ENCODE results near the gene MACO1.

Gene MACO1

DNA sequence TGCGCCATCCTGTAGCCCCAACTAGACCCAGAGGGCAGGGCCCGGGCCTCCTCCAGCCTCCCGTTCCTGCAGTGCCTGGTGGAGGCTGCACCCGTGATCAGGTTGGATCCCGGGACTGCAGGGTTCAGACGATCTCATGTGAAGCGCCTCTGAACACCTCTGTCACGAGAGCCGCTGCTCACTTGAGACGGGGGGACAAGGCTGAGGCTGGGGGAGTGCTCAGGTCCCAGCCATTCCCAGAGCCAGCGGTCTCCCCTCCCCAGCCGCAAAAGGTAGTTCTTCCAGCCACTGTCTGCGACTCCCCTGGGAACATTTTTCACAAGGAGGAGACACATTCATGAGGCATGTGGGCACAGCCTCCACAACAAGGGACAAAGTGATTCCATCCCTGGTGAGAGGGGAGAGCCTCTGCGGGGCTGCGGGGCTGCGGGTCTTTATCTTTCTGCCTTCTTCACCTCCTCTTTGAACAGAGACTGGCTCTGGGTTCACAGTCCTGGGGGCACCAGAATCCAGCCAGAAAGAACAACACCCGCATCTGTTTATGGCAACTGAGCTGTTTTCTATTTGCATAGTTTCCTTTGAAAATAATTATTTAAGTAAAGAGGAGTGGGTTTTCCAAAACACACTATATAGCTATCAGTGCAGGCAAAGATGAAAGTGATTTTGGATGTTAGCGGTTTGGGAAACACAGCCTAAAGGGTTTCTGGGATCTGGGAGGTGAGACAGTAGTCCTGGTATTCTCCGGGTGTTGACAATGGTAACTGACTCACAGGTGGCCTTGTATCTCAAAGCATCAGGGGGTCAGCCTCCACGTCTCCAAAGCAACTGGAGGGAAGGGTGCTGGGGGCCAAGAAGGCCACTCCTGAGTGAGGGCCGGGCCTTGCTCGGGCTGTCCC lies 99.7 kb downstream of the MACO1 start:
- no peak overlapping the region for H3K27ac ChIP-seq (ENCODE audit: insufficient read depth, low read depth, low read length, poor library complexity, severe bottlenecking)
- 91 to 92% methylated on average over 22 of the region's 22 CpGs for WGBS, 2 experiments

DNA sequence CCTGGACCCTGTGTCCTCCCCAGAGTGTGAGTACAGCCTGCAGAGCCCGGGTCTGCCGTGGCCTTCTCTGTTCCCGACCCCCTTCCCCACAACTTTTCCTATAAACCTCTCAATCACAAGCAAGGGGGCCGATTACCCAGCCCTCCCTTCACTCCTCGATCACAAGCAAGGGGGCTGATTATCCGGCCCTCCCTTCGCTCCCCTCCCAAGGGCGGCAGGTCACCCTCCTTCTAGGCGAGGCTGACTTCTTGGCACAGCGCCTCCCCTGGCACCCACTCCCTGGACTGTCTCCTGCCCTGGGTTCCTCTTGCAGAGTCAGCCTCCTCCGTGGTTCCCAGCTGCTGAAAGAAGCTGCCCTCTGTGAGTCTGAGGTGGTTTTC lies 100.4 kb downstream of the MACO1 start:
- WGBS, 2 experiments, result 90 to 92% methylated on average over 11 of the region's 11 CpGs
- no peak overlapping the region for H3K27ac ChIP-seq (ENCODE audit: insufficient read depth, low read depth, low read length, poor library complexity, severe bottlenecking)
- no peaks in the 10 kb centered on the region for H3K36me3 ChIP-seq (ENCODE audit: control insufficient read depth, insufficient read depth, low read length)
- no peak overlapping the region for H3K4me3 ChIP-seq (ENCODE audit: insufficient read depth, low read depth, low read length)
- no peaks in the 10 kb centered on the region for H3K9me3 ChIP-seq (ENCODE audit: control insufficient read depth, low read length)
- H3K4me1 ChIP-seq (ENCODE audit: control insufficient read depth, insufficient read depth, low read length), result no peaks in the 10 kb centered on the region
- H3K27me3 ChIP-seq (ENCODE audit: control insufficient read depth, insufficient read depth, low read length, poor library complexity, severe bottlenecking), result no peaks in the 10 kb centered on the region

More for the DNA sequence above, 99.7 kb downstream of the MACO1 start:
- Histone ChIP-seq H3K4me1 (ENCODE audit: control insufficient read depth, insufficient read depth, low read length) (no peaks in the 10 kb centered on the region), H3K36me3 (ENCODE audit: control insufficient read depth, insufficient read depth, low read length) (no peaks in the 10 kb centered on the region), H3K4me3 (ENCODE audit: insufficient read depth, low read depth, low read length) (no peak overlapping the region), H3K27me3 (ENCODE audit: control insufficient read depth, insufficient read depth, low read length, poor library complexity, severe bottlenecking) (no peaks in the 10 kb centered on the region), H3K9me3 (ENCODE audit: control insufficient read depth, low read length) (no peaks in the 10 kb centered on the region)

DNA sequence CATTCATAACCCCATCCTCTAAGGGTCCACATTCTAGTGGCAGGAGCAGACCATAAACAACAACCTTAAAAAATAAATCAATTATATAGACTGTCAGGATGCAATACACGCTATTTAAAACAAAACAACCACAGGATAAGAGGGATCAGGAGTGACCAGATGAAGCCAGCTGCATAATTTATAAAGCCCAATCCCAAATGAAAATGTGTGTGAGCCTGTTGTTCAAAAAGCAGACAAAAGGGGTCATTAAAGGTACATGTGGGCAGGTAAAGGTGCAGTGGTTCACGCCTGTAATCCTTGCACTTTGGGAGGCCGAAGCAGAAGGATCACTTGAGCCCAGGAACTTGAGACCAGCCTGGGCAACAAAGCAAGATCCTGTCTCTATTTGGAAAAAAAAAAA lies 102.3 kb downstream of the MACO1 start:
- Histone ChIP-seq H3K27ac (ENCODE audit: insufficient read depth, low read depth, low read length, poor library complexity, severe bottlenecking) (no peak overlapping the region), H3K4me3 (ENCODE audit: insufficient read depth, low read depth, low read length) (no peak overlapping the region), H3K36me3 (ENCODE audit: control insufficient read depth, insufficient read depth, low read length) (no peaks in the 10 kb centered on the region), H3K27me3 (ENCODE audit: control insufficient read depth, insufficient read depth, low read length, poor library complexity, severe bottlenecking) (no peaks in the 10 kb centered on the region), H3K4me1 (ENCODE audit: control insufficient read depth, insufficient read depth, low read length) (peaks cover 7% of the 10 kb centered on the region), H3K9me3 (ENCODE audit: control insufficient read depth, low read length) (no peaks in the 10 kb centered on the region)
- 93 to 98% methylated on average over 2 to 3 of the region's 3 CpGs for WGBS, 2 experiments

GRCh38 chr1:25533775-25534409 lies 103.2 kb downstream of the MACO1 start:
- Histone ChIP-seq H3K36me3 (ENCODE audit: control insufficient read depth, insufficient read depth, low read length) (no peaks in the 10 kb centered on the region), H3K4me1 (ENCODE audit: control insufficient read depth, insufficient read depth, low read length) (peaks cover 7% of the 10 kb centered on the region), H3K27ac (ENCODE audit: insufficient read depth, low read depth, low read length, poor library complexity, severe bottlenecking) (no peak overlapping the region), H3K9me3 (ENCODE audit: control insufficient read depth, low read length) (no peaks in the 10 kb centered on the region), H3K4me3 (ENCODE audit: insufficient read depth, low read depth, low read length) (no peak overlapping the region), H3K27me3 (ENCODE audit: control insufficient read depth, insufficient read depth, low read length, poor library complexity, severe bottlenecking) (no peaks in the 10 kb centered on the region)
- WGBS, 2 experiments, result 79 to 81% methylated on average over 8 to 9 of the region's 9 CpGs

GRCh38 chr1:25534410-25534788 lies 103.7 kb downstream of the MACO1 start:
- 93 to 96% methylated on average over 4 of the region's 4 CpGs for WGBS, 2 experiments
- no peaks in the 10 kb centered on the region for H3K27me3 ChIP-seq (ENCODE audit: control insufficient read depth, insufficient read depth, low read length, poor library complexity, severe bottlenecking)
- H3K27ac ChIP-seq (ENCODE audit: insufficient read depth, low read depth, low read length, poor library complexity, severe bottlenecking), result no peak overlapping the region
- no peaks in the 10 kb centered on the region for H3K9me3 ChIP-seq (ENCODE audit: control insufficient read depth, low read length)
- no peak overlapping the region for H3K4me3 ChIP-seq (ENCODE audit: insufficient read depth, low read depth, low read length)
- H3K4me1 ChIP-seq (ENCODE audit: control insufficient read depth, insufficient read depth, low read length), result peaks cover 7% of the 10 kb centered on the region
- no peaks in the 10 kb centered on the region for H3K36me3 ChIP-seq (ENCODE audit: control insufficient read depth, insufficient read depth, low read length)

DNA sequence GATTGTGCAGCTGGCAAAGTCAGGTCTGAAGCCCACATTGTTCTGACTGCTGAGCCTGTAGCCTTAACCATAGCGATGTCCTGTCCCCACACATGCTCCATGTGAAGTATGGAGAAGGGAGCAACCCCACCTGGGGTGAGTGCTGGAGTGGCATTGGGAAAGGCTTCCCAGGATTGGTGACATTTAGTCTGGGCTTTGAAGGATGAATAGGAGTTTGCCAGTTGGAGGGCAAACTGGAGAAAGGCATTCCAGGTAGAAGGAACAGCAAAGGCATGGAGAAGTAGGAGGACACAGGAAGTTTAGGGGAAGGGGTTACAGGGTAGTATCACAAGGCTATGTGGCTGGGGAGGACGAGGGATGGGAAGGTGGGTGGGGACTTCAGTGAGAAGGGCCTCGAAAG lies 105.4 kb downstream of the MACO1 start:
- Histone ChIP-seq H3K27ac (ENCODE audit: insufficient read depth, low read depth, low read length, poor library complexity, severe bottlenecking) (no peak overlapping the region), H3K9me3 (ENCODE audit: control insufficient read depth, low read length) (no peaks in the 10 kb centered on the region), H3K4me3 (ENCODE audit: insufficient read depth, low read depth, low read length) (no peak overlapping the region), H3K36me3 (ENCODE audit: control insufficient read depth, insufficient read depth, low read length) (no peaks in the 10 kb centered on the region), H3K27me3 (ENCODE audit: control insufficient read depth, insufficient read depth, low read length, poor library complexity, severe bottlenecking) (no peaks in the 10 kb centered on the region), H3K4me1 (ENCODE audit: control insufficient read depth, insufficient read depth, low read length) (peaks cover 7% of the 10 kb centered on the region)
- 88% methylated on average over 3 of the region's 3 CpGs for WGBS, 2 experiments

DNA sequence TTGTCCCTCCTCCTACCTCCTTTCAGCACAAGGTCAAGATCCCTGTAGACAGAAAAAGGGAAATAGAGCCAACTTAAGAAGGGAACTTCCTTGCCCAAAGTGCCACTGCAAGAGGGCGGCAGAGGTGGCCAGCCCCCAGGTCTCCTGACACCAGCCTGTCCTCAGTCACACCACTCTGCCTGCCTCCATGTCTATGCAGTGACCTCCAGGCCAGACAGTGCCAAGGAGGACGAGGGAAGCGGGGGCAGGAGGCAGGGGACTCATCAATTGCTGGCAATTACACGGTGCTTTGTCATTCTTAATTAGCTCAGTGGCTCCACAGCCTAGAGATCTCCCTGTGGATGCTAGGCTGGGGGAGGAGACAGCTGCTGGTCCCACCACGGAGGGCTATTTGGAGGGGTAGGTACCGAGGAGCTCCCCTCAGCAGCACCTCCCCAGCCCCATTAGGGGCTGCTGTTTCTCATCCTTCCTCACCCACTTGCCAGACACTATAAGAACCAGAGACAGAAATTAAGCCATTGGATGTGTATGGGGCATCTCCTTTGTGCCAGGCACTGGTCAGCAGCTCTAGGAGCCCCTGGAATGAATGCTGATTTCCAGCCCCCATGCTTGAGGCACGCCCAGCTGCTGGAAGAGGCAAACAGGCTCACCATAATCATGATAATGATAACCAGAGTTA lies 106.6 kb downstream of the MACO1 start:
- WGBS, 2 experiments, result 49 to 51% methylated on average over 5 to 7 of the region's 7 CpGs
- Histone ChIP-seq H3K36me3 (ENCODE audit: control insufficient read depth, insufficient read depth, low read length) (no peaks in the 10 kb centered on the region), H3K4me1 (ENCODE audit: control insufficient read depth, insufficient read depth, low read length) (peaks cover 7% of the 10 kb centered on the region), H3K9me3 (ENCODE audit: control insufficient read depth, low read length) (no peaks in the 10 kb centered on the region), H3K27me3 (ENCODE audit: control insufficient read depth, insufficient read depth, low read length, poor library complexity, severe bottlenecking) (no peaks in the 10 kb centered on the region), H3K4me3 (ENCODE audit: insufficient read depth, low read depth, low read length) (no peak overlapping the region), H3K27ac (ENCODE audit: insufficient read depth, low read depth, low read length, poor library complexity, severe bottlenecking) (no peak overlapping the region)

DNA sequence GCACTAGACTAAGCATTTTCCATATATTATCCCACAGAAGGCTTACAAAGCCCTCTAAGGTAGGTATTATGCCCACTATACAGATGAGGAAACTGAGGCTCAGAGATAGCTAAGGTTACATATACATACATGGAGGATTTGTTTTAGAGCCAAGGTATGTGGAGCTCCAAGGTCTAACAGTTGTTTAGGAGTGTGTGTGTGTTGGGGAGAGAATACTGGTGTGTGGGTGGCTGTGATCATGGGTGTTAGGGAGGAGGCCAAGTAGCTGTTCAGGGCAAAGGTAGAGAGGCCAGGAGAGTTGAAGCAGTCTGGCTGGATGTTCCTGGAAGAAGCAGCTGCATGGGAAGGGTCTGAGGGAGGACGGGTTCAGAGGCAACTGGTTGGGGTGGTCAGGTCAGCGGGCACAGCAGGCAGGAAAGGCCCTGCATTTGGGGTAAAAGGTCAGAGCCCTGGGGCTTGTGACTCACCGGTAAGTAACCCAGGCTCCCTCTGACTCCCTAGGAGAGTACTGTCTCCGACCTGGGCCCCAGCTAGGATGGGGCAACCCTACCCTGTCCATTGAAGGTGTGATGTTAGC lies 107.6 kb downstream of the MACO1 start:
- Histone ChIP-seq H3K27me3 (ENCODE audit: control insufficient read depth, insufficient read depth, low read length, poor library complexity, severe bottlenecking) (no peaks in the 10 kb centered on the region), H3K9me3 (ENCODE audit: control insufficient read depth, low read length) (no peaks in the 10 kb centered on the region), H3K36me3 (ENCODE audit: control insufficient read depth, insufficient read depth, low read length) (no peaks in the 10 kb centered on the region), H3K27ac (ENCODE audit: insufficient read depth, low read depth, low read length, poor library complexity, severe bottlenecking) (no peak overlapping the region), H3K4me3 (ENCODE audit: insufficient read depth, low read depth, low read length) (no peak overlapping the region), H3K4me1 (ENCODE audit: control insufficient read depth, insufficient read depth, low read length) (peaks cover 7% of the 10 kb centered on the region)
- 81 to 87% methylated on average over 4 of the region's 4 CpGs for WGBS, 2 experiments

GRCh38 chr1:25540750-25541342 lies 110.1 kb downstream of the MACO1 start:
- Histone ChIP-seq H3K27me3 (ENCODE audit: control insufficient read depth, insufficient read depth, low read length, poor library complexity, severe bottlenecking) (peaks cover 20% of the 10 kb centered on the region), H3K4me1 (ENCODE audit: control insufficient read depth, insufficient read depth, low read length) (peaks cover 14% of the 10 kb centered on the region), H3K36me3 (ENCODE audit: control insufficient read depth, insufficient read depth, low read length) (no peaks in the 10 kb centered on the region), H3K9me3 (ENCODE audit: control insufficient read depth, low read length) (no peaks in the 10 kb centered on the region), H3K4me3 (ENCODE audit: insufficient read depth, low read depth, low read length) (no peak overlapping the region), H3K27ac (ENCODE audit: insufficient read depth, low read depth, low read length, poor library complexity, severe bottlenecking) (no peak overlapping the region)
- 90% methylated on average over 13 of the region's 13 CpGs for WGBS, 2 experiments
